Stimulated activated effector memory CD8-positive, alpha-beta T cell treated with anti-CD3 and anti-CD28 coated beads, Interleukin-12 subunit alpha, Interleukin-12 subunit beta, amount 100 ng/mL, for 72 hours (primary cell): ENCODE measurements around the gene WIPF2.

Source experiments
- ATAC-seq: fragments of 150-1000 bp; cut with Tn5 transposase; 2 replicates; pipeline ENCODE4 v1.10.0; 2021
- DNase-seq, 2 donors: peaks; one replicate each; pipeline ENCODE4 v3.0.0; 2021 to 2022; ENCODE audit warnings: low spot score in 2 of 2
- H3K27ac Mint-ChIP-seq: one replicate; pipeline ENCODE4 v1.8.0; 2022; ENCODE audit warnings: mild to moderate bottlenecking, mixed read lengths
- H3K36me3 Mint-ChIP-seq: one replicate; pipeline ENCODE4 v1.8.0; 2022; ENCODE audit warnings: mild to moderate bottlenecking, mixed read lengths
- H3K4me1 Mint-ChIP-seq: one replicate; pipeline ENCODE4 v1.8.0; 2022; ENCODE audit warnings: mixed read lengths
- H3K4me3 Mint-ChIP-seq: one replicate; pipeline ENCODE4 v1.8.0; 2022; ENCODE audit warnings: mild to moderate bottlenecking, mixed read lengths
- H3K9me3 Mint-ChIP-seq: one replicate; pipeline ENCODE4 v1.8.0; 2022; ENCODE audit warnings: mixed read lengths

The WIPF2 gene

GRCh38 chr17:40218740-40219593, at the start of gene WIPF2:
TSS of gene WIPF2 (plus strand) at chr17:40219304. CDS start at chr17:40256460, 37,156 bp downstream.
- peak; percentile 96 for ATAC-seq
- Mint-ChIP-seq H3K27ac (peak within 1 kb of the TSS; percentile 99), H3K4me3 (peak within 1 kb of the TSS; percentile 80), H3K4me1 (peaks cover 35% of the 10 kb centered on the region), H3K36me3 (peaks cover 29% of the 10 kb centered on the region), H3K9me3 (no peaks in the 10 kb centered on the region)
- peak; percentile 90 to 99 for DNase-seq

GRCh38 chr17:40170325-40170724, 48.8 kb upstream of the WIPF2 start:
- DNase-seq (no peak), ATAC-seq (no peak)
- H3K9me3 Mint-ChIP-seq, result no peaks in the 10 kb centered on the region
- no peak overlapping the region for H3K27ac Mint-ChIP-seq
- H3K4me3 Mint-ChIP-seq, result no peak overlapping the region
- H3K36me3 Mint-ChIP-seq, result peaks cover 97% of the 10 kb centered on the region
- H3K4me1 Mint-ChIP-seq, result peaks cover 9% of the 10 kb centered on the region

- Mint-ChIP-seq H3K9me3 (no peaks in the 10 kb centered on the region), H3K4me1 (peaks cover 11% of the 10 kb centered on the region), H3K36me3 (peaks cover 96% of the 10 kb centered on the region), H3K27ac (peak overlapping the region; percentile 52), H3K4me3 (no peak overlapping the region)
- ATAC-seq (no peak), DNase-seq (no peak)
Observed at GRCh38 chr17:40171750-40172149, 47.4 kb upstream of the WIPF2 start.

- ATAC-seq, result no peak
- Mint-ChIP-seq H3K36me3 (peaks cover 87% of the 10 kb centered on the region), H3K27ac (no peak overlapping the region), H3K4me1 (peaks cover 15% of the 10 kb centered on the region), H3K4me3 (no peak overlapping the region), H3K9me3 (no peaks in the 10 kb centered on the region)
- DNase-seq, result no peak
Observed at GRCh38 chr17:40173091-40173777, 45.9 kb upstream of the WIPF2 start.

GRCh38 chr17:40173778-40174135, 45.3 kb upstream of the WIPF2 start:
- H3K27ac Mint-ChIP-seq, result no peak overlapping the region
- no peak for ATAC-seq
- DNase-seq, result no peak
- no peaks in the 10 kb centered on the region for H3K9me3 Mint-ChIP-seq
- no peak overlapping the region for H3K4me3 Mint-ChIP-seq
- H3K36me3 Mint-ChIP-seq, result peaks cover 82% of the 10 kb centered on the region
- H3K4me1 Mint-ChIP-seq, result peaks cover 10% of the 10 kb centered on the region

GRCh38 chr17:40174514-40174913, 44.6 kb upstream of the WIPF2 start:
- peaks cover 74% of the 10 kb centered on the region for H3K36me3 Mint-ChIP-seq
- no peaks in the 10 kb centered on the region for H3K9me3 Mint-ChIP-seq
- DNase-seq (no peak), ATAC-seq (no peak)
- peak overlapping the region; percentile 74 for H3K27ac Mint-ChIP-seq
- no peak overlapping the region for H3K4me3 Mint-ChIP-seq
- H3K4me1 Mint-ChIP-seq, result peaks cover 9% of the 10 kb centered on the region

- Mint-ChIP-seq H3K36me3 (peaks cover 58% of the 10 kb centered on the region), H3K4me1 (peaks cover 9% of the 10 kb centered on the region), H3K9me3 (no peaks in the 10 kb centered on the region), H3K4me3 (no peak overlapping the region), H3K27ac (peak overlapping the region; percentile 76)
- no peak for ATAC-seq
- DNase-seq, result no peak
Observed at GRCh38 chr17:40175928-40176753, 43.0 kb upstream of the WIPF2 start.

- Mint-ChIP-seq H3K4me3 (peak overlapping the region; percentile 35), H3K9me3 (no peaks in the 10 kb centered on the region), H3K36me3 (peaks cover 52% of the 10 kb centered on the region), H3K4me1 (peaks cover 9% of the 10 kb centered on the region), H3K27ac (peak overlapping the region; percentile 76)
- DNase-seq (no peak), ATAC-seq (peak; percentile 2)
Observed at GRCh38 chr17:40176754-40177110, 42.4 kb upstream of the WIPF2 start.

- peak within 1 kb of the TSS; percentile 45 for H3K4me3 Mint-ChIP-seq
- H3K27ac Mint-ChIP-seq, result peak within 1 kb of the TSS; percentile 76
- peaks cover 46% of the 10 kb centered on the region for H3K36me3 Mint-ChIP-seq
- peak; percentile 53 to 74 for DNase-seq
- ATAC-seq, result peak; percentile 94
- no peaks in the 10 kb centered on the region for H3K9me3 Mint-ChIP-seq
- peaks cover 9% of the 10 kb centered on the region for H3K4me1 Mint-ChIP-seq
Observed at GRCh38 chr17:40177275-40177874, 41.7 kb upstream of the WIPF2 start, which contains the start of gene RAPGEFL1. TSS of gene RAPGEFL1 (plus strand) at chr17:40177470. CDS start at chr17:40177862, 392 bp downstream.

- peaks cover 38% of the 10 kb centered on the region for H3K36me3 Mint-ChIP-seq
- no peak for DNase-seq
- H3K9me3 Mint-ChIP-seq, result no peaks in the 10 kb centered on the region
- H3K4me1 Mint-ChIP-seq, result peaks cover 9% of the 10 kb centered on the region
- peak overlapping the region; percentile 45 for H3K4me3 Mint-ChIP-seq
- no peak for ATAC-seq
- no peak overlapping the region for H3K27ac Mint-ChIP-seq
Observed at GRCh38 chr17:40178021-40178601, 41.0 kb upstream of the WIPF2 start.

- no peaks in the 10 kb centered on the region for H3K9me3 Mint-ChIP-seq
- no peak for ATAC-seq
- DNase-seq, result no peak
- H3K4me1 Mint-ChIP-seq, result peaks cover 9% of the 10 kb centered on the region
- peaks cover 33% of the 10 kb centered on the region for H3K36me3 Mint-ChIP-seq
- no peak overlapping the region for H3K27ac Mint-ChIP-seq
- peak overlapping the region; percentile 45 for H3K4me3 Mint-ChIP-seq
Observed at GRCh38 chr17:40178660-40179059, 40.4 kb upstream of the WIPF2 start.

GRCh38 chr17:40179923-40180659, 39.0 kb upstream of the WIPF2 start:
- no peak overlapping the region for H3K27ac Mint-ChIP-seq
- no peak for DNase-seq
- H3K4me1 Mint-ChIP-seq, result peaks cover 9% of the 10 kb centered on the region
- no peaks in the 10 kb centered on the region for H3K9me3 Mint-ChIP-seq
- H3K36me3 Mint-ChIP-seq, result peaks cover 19% of the 10 kb centered on the region
- H3K4me3 Mint-ChIP-seq, result no peak overlapping the region
- no peak for ATAC-seq

GRCh38 chr17:40180694-40181093, 38.4 kb upstream of the WIPF2 start:
- Mint-ChIP-seq H3K9me3 (no peaks in the 10 kb centered on the region), H3K4me3 (no peak overlapping the region), H3K36me3 (peaks cover 16% of the 10 kb centered on the region), H3K4me1 (peaks cover 9% of the 10 kb centered on the region), H3K27ac (no peak overlapping the region)
- ATAC-seq (no peak), DNase-seq (no peak)

- no peak overlapping the region for H3K4me3 Mint-ChIP-seq
- no peaks in the 10 kb centered on the region for H3K9me3 Mint-ChIP-seq
- peaks cover 11% of the 10 kb centered on the region for H3K36me3 Mint-ChIP-seq
- DNase-seq (no peak), ATAC-seq (no peak)
- H3K27ac Mint-ChIP-seq, result no peak overlapping the region
- H3K4me1 Mint-ChIP-seq, result peaks cover 9% of the 10 kb centered on the region
Observed at GRCh38 chr17:40181205-40181604, 37.9 kb upstream of the WIPF2 start.
